Measurements from ENCODE around the gene APC2.

- TF ChIP-seq, protein P1, sequence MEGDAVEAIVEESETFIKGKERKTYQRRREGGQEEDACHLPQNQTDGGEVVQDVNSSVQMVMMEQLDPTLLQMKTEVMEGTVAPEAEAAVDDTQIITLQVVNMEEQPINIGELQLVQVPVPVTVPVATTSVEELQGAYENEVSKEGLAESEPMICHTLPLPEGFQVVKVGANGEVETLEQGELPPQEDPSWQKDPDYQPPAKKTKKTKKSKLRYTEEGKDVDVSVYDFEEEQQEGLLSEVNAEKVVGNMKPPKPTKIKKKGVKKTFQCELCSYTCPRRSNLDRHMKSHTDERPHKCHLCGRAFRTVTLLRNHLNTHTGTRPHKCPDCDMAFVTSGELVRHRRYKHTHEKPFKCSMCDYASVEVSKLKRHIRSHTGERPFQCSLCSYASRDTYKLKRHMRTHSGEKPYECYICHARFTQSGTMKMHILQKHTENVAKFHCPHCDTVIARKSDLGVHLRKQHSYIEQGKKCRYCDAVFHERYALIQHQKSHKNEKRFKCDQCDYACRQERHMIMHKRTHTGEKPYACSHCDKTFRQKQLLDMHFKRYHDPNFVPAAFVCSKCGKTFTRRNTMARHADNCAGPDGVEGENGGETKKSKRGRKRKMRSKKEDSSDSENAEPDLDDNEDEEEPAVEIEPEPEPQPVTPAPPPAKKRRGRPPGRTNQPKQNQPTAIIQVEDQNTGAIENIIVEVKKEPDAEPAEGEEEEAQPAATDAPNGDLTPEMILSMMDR (IDR thresholded peaks at IDR 0.05), result no peak
- no peak for TF ChIP-seq POLR2A (IDR thresholded peaks at IDR 0.05)
These were observed 20.2 kb upstream of the APC2 start for GRCh38 chr19:1429750-1430149.

Measured in lower leg skin (tissue), 3 donors.